GM12872 (cell line): ENCODE results near the gene WNK3.

Experiments used
- TF ChIP-seq, protein P1 (sequence below): IDR thresholded peaks from 3 replicates; pipeline ENCODE4 v1.5.1; 2011; ENCODE audit warnings: low read depth, mild to moderate bottlenecking, low read length, moderate library complexity; ENCODE audit not compliant: insufficient read depth

WNK3 gene

DNA sequence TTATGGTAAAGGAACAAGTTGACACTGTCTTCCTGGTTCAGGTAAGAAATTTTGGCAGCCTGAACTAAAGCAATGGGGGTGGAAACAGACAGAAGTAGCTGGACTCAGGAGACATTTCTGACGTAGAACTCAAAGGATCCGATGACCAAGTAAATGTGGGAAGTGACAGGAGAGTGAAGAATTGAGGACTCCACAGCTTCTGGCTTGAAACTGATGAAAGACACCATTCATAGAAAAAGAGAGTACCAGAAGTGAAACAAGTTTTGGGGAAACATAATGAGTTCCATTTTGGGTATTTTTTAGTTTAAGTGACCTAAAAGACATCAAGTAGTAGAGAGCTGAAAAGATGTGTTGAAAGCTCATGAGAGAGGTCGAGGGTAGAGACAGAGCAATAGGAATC, 180.5 kb downstream of the WNK3 start:
- TF ChIP-seq, protein P1, sequence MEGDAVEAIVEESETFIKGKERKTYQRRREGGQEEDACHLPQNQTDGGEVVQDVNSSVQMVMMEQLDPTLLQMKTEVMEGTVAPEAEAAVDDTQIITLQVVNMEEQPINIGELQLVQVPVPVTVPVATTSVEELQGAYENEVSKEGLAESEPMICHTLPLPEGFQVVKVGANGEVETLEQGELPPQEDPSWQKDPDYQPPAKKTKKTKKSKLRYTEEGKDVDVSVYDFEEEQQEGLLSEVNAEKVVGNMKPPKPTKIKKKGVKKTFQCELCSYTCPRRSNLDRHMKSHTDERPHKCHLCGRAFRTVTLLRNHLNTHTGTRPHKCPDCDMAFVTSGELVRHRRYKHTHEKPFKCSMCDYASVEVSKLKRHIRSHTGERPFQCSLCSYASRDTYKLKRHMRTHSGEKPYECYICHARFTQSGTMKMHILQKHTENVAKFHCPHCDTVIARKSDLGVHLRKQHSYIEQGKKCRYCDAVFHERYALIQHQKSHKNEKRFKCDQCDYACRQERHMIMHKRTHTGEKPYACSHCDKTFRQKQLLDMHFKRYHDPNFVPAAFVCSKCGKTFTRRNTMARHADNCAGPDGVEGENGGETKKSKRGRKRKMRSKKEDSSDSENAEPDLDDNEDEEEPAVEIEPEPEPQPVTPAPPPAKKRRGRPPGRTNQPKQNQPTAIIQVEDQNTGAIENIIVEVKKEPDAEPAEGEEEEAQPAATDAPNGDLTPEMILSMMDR = no peak

- TF ChIP-seq, protein P1 = no peak
Observed at GRCh38 chrX:54173791-54174190, 184.1 kb downstream of the WNK3 start.

GRCh38 chrX:54172455-54172854, 185.4 kb downstream of the WNK3 start:
- TF ChIP-seq, protein P1 = no peak

DNA sequence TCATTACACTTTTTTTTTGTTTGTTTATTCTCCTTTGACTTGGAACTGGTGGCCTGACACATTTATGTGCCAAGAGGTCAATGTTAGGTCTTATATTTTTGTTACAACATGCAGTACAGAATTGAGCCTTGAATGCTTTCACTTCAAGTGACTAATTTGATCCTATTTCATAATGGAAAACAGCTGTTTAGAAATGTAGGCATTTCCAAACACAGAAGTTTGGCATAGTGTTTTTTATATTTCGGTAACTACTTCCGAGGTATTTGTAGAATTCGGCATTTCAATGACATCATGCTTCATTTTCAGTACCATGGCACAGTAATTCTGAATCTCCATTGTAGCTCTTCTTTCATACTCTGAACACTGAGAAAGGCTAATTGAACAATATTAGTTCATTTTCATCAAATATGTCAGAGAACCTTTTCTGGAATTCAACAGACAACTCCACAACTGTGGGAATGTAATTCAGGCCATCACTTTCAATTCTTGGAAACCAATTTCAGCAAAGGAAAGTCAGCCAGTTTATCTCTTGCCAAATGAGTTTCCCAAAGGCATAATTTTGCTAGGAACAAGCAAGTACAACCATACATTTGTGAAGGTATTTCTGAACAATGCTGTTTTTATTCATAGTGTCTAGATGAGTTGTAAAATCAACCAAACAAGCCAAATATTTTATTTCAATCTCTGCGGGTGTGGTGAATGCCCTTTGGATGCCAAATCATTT, 186.2 kb downstream of the WNK3 start:
- TF ChIP-seq, protein P1 = no peak

DNA sequence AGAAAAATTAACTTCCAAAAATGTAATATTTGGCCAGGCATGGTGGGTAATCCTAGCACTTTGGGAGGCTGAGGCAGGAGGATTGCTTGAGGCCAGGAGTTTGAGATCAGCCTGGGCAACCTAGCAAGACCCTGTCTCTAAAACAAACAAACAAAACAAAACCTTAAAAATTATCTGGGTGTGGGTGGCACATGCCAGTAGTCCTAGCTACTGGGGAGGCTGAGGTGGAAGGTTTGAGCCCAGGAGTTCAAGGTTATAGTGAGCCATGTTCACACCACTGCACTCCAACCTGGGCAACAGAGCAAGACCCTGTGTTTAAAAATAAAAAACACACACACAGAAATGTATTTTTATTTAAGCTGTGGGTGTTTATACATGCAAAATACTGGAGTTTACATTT, 186.8 kb downstream of the WNK3 start:
- TF ChIP-seq, protein P1 = no peak

DNA sequence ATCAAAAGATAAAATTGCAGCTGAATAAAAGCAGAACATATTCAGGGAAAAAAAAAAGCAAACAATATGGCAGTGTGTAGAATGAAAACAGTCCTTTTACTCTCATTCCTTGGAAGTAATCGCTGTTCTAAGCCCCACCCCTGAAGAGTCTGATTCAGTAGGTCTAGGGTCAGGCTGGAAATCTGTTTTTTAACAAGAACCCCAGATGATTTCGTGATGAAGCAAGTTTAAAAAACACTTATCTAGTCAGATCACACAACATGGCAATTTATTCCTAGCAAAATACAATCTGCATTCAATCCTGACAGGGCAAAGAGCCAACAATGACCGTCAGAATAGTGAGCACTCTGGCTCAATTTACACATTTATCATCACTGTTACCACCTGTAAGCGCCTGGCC, 190.9 kb downstream of the WNK3 start:
- TF ChIP-seq, protein P1 = no peak

- TF ChIP-seq, protein P1 = no peak
Observed at GRCh38 chrX:54157561-54157960, 200.3 kb downstream of the WNK3 start.
